Measurements from ENCODE around the gene CD163. TPM values are rescaled to one million over a fixed set of nuclear protein-coding genes. Genes with fewer than 3 reads are reported as not detected.
"Not testable (repeated sequence)": the region's sequence is repeated elsewhere in the genome, so short reads cannot be mapped to it uniquely, and the experiment has no call there.

The CD163 gene
- polyA plus RNA-seq (ENCODE audit: insufficient read length in 4 of 4): 10 to 100 TPM in 1 of 4 donors, 1 to 10 TPM in 3; 7.3 to 11.1 (median 8.9) TPM

- no peak for DNase-seq (ENCODE audit: low read depth in 4 of 4, low spot score in 2 of 4)
Observed at GRCh38 chr12:7503686-7504415, at the start of gene CD163. Gene CD163, minus strand, starts transcription at chr12:7503777. Its CDS starts 87 bp downstream, at chr12:7503690.

DNA sequence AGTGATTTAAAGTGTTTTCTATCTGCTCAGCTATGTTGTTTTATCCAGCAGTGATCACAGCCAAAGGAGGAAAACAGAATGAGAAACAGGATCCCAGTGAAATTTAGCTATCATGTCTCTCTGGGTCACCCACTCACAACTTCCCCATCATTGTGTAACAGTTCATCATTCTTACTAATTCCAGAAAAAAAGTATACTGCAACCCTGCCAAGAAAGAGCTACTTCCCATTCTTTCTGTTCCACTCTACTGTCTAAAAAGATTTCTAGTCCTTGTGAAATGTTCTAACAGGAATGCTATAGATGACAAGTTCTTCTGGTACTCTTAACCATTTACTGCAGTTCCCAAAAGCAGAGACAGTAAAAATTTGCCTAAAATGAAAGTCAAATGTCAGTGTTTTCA is 39.2 kb upstream of the CD163 start:
- DNase-seq (ENCODE audit: low read depth in 4 of 4, low spot score in 2 of 4): no peak

GRCh38 chr12:7542046-7542445 is 38.5 kb upstream of the CD163 start:
- DNase-seq (ENCODE audit: low read depth in 4 of 4, low spot score in 2 of 4): no peak

DNA sequence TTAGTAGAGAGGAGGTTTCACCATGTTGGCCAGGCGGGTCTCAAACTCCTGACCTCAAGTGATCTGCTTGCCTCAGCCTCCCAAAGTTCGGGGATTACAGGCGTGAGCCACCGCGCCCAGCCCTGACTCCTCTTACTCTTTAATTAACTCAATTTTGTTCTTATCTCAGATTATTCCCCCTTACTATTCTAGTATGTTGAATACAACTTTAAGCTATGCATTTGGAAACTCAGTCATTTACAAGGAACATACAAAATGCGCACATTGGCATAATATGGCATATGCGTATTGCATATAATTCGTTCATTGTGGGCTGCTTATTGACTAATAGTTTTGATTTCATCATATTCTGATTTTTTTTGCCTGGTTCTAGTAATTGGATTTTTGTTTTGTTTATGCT is 10.8 kb upstream of the CD163 start:
- DNase-seq (ENCODE audit: low read depth in 4 of 4, low spot score in 2 of 4): no peak

- no peak for DNase-seq (ENCODE audit: low read depth in 4 of 4, low spot score in 2 of 4)
Observed at GRCh38 chr12:7512553-7512952, 9.0 kb upstream of the CD163 start.

- DNase-seq (ENCODE audit: low read depth in 4 of 4, low spot score in 2 of 4): not testable (repeated sequence)
Observed at GRCh38 chr12:7509793-7510470, 6.4 kb upstream of the CD163 start.

DNA sequence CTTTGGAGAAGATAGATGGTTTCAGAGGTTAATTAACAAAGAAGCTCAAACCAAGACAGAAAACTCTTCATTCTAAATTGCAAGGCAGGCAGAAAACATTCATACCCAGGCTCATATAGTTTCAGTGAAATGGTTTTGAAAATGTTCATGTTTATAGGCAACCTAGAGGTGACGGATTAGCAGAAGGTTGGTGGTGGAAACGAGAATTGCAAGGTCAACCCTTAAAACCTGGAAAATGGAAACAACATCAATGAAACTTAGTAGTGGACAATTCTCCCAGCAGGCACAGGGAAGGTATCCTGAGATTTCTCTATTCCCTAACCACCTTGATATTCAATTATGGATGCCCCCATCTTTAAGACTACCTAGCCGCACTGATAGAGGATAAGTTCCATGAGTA is 965 bp downstream of the CD163 start:
- DNase-seq (ENCODE audit: low read depth in 4 of 4, low spot score in 2 of 4): no peak

GRCh38 chr12:7501031-7501588 is 2.5 kb downstream of the CD163 start:
- no peak for DNase-seq (ENCODE audit: low read depth in 4 of 4, low spot score in 2 of 4)

DNA sequence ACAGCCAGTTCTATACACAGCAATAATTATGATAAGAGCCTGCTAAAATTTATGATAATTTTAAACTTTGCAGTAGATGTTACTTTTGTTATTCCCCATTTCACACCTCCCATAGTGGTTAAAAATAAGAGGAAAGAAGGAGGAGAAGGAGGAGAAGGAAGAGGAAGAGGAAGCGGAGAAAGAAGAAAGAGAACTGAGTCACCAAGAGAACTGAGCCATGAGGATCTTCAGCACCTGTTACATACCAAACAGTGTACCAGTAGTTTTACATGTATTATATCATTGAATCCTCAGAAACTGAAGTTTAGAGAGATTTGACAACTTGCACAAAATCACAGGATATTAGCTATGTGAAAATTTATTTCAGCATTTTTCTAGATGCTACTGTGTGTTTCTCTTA is 3.9 kb downstream of the CD163 start:
- DNase-seq (ENCODE audit: low read depth in 4 of 4, low spot score in 2 of 4): no peak

- no peak for DNase-seq (ENCODE audit: low read depth in 4 of 4, low spot score in 2 of 4)
Observed at GRCh38 chr12:7498809-7499208, 4.8 kb downstream of the CD163 start.

- DNase-seq (ENCODE audit: low read depth in 4 of 4, low spot score in 2 of 4): no peak
Observed at GRCh38 chr12:7497661-7498060, 5.9 kb downstream of the CD163 start.

DNA sequence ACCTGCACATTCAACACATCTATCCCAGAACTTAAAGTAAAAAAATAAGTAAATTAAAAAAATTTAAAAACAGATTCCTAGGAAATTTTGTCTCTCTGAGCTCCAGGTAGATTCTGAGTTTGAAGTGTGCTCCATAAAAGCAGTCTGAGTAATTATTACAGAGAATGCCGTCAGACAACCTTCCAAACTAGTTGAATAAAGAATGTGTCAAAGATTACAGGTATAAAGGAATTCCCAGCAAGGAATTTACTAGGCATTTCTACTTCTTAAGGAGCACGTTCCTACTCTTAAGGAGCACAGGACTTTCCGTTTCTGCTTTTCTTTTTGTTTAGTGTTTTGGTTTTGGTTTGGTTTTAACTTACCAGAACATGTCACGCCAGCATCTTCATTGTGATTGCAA is 7.1 kb downstream of the CD163 start:
- no peak for DNase-seq (ENCODE audit: low read depth in 4 of 4, low spot score in 2 of 4)

DNA sequence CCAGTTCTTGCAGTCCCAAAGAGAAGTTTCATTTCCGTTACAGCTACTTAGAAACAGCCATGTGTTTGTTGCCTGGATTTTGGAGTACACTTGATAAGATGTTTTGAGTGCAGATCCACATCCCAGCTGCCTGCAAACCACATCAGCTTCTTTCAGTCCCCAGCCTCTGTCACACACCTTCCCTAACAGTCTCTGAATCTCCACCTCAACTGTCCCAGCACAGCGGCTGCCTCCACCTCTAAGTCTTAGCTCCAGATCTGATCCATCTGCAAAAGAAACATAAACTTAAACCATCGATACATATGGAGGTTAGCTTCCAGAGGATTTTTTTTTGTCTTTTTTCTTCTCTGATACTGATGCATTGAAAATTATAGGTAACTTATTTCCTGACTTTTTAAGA is 8.4 kb downstream of the CD163 start:
- DNase-seq (ENCODE audit: low read depth in 4 of 4, low spot score in 2 of 4): no peak

- DNase-seq (ENCODE audit: low read depth in 4 of 4, low spot score in 2 of 4): no peak
Observed at GRCh38 chr12:7493006-7493405, 10.6 kb downstream of the CD163 start.

- no peak for DNase-seq (ENCODE audit: low read depth in 4 of 4, low spot score in 2 of 4)
Observed at GRCh38 chr12:7486512-7486911, 17.1 kb downstream of the CD163 start.

GRCh38 chr12:7485095-7485494 is 18.5 kb downstream of the CD163 start:
- DNase-seq (ENCODE audit: low read depth in 4 of 4, low spot score in 2 of 4): no peak

- DNase-seq (ENCODE audit: low read depth in 4 of 4, low spot score in 2 of 4): no peak
Observed at GRCh38 chr12:7483343-7483742, 20.2 kb downstream of the CD163 start.

DNA sequence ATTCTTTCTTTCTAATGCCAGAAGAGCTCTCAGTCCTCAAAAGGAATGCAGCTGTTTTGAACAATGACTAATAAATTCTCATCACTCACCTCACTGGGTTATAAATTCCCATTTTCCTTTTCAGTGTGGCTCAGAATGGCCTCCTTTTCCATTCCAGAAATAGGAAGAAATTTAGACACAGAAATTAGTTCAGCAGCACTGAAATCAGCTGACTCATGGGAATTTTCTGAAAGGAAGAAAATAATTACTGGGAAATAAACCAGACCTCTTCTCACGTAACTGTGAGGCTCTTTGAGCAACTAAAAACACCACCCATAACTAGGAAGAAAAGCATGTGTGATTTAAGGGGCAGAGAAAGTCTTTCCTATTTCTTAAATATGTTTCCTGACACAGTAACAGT is 23.8 kb downstream of the CD163 start:
- no peak for DNase-seq (ENCODE audit: low read depth in 4 of 4, low spot score in 2 of 4)

DNA sequence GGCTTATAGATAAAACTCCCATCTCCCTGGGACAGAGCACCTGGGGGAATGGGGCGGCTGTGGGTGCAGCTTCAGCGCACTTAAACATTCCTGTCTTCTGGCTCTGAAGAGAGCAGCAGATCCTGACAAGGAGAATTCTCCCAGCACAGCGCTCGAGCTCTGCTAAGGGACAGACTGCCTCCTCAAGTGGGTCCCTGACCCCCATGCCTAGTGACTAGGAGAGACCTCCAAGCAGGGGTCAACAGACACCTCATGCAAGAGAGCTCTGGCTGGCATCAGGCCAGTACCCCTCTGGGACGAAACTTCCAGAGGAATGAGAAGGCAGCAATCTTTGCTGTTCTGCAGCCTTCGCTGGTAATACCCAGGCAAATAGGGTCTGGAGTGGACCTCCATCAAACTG is 31.5 kb downstream of the CD163 start:
- no peak for DNase-seq (ENCODE audit: low read depth in 4 of 4, low spot score in 2 of 4)

- DNase-seq (ENCODE audit: low read depth in 4 of 4, low spot score in 2 of 4): peak in 2 of 4 donors; percentile 5 to 29
Observed at GRCh38 chr12:7460375-7461259, 43.0 kb downstream of the CD163 start.

- DNase-seq (ENCODE audit: low read depth in 4 of 4, low spot score in 2 of 4): no peak
Observed at GRCh38 chr12:7459973-7460372, 43.6 kb downstream of the CD163 start.
